Peyer's patch (tissue), 4 donors: Measurements from ENCODE around the gene PLCB2.

Experiments
- POLR2A ChIP-seq, 2 donors: fragments of 450-650 bp; IDR thresholded peaks; one replicate each; pipeline ENCODE4 v1.5.1; 2017; ENCODE audit warnings: antibody characterized with exemption in 2 of 2, mild to moderate bottlenecking in 2 of 2, moderate library complexity in 2 of 2
- TF ChIP-seq, protein P1 (sequence below), 6 experiments: fragments of 450-650 bp in 4 of 6; fragments of 200-600 bp in 2 of 6; sonication (generic) in 1 of 6; IDR thresholded peaks; one replicate each; pipeline ENCODE4 v1.5.1; 2017 to 2019; ENCODE audit warnings: antibody characterized with exemption in 6 of 6, mild to moderate bottlenecking in 3 of 6, moderate library complexity in 1 of 6

DNA sequence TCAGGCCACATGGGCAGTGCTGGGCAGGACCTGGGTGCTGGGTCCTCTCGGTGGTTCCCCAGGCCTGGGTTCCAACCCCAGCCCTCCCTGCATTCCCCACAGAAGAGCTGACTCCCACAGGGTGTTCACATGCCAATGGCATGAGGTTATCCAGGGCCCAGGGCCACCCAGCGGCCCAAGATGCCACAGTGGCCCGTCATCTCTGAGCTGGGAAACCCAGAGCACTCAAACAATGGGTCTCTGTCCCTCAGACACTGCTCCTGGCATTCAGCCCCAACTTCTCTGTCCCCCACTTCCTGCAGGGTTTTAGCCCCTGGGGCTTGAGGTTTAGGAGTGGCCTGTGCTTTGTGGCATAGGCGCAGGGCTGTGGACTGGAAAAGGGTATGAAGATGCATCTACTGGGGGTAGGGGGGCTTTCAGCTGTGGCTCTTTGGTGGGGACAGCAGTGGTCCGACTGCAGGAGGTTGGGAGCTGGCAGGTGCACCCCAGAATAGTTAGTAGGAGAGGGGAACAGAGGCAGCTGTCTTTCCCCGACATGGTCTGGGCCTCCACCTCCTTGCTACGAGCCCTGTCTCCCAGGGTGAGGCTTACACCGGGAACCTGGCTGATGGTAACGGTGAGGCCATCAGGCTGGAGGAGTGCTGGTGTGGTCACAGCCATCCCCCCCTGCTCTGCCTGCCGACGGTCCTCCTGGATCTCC is 31.3 kb upstream of the PLCB2 start:
- TF ChIP-seq, protein P1, sequence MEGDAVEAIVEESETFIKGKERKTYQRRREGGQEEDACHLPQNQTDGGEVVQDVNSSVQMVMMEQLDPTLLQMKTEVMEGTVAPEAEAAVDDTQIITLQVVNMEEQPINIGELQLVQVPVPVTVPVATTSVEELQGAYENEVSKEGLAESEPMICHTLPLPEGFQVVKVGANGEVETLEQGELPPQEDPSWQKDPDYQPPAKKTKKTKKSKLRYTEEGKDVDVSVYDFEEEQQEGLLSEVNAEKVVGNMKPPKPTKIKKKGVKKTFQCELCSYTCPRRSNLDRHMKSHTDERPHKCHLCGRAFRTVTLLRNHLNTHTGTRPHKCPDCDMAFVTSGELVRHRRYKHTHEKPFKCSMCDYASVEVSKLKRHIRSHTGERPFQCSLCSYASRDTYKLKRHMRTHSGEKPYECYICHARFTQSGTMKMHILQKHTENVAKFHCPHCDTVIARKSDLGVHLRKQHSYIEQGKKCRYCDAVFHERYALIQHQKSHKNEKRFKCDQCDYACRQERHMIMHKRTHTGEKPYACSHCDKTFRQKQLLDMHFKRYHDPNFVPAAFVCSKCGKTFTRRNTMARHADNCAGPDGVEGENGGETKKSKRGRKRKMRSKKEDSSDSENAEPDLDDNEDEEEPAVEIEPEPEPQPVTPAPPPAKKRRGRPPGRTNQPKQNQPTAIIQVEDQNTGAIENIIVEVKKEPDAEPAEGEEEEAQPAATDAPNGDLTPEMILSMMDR (IDR thresholded peaks at IDR 0.05) = no peak
- TF ChIP-seq POLR2A (IDR thresholded peaks at IDR 0.05) = no peak
